MG63 (cell line): ENCODE data around the gene SYCP2. TPM values are rescaled to one million over a fixed set of nuclear protein-coding genes. Genes with fewer than 3 reads are reported as not detected.
"Not testable (repeated sequence)": the region's sequence is repeated elsewhere in the genome, so short reads cannot be mapped to it uniquely, and the experiment has no call there.

Source experiments
- DNase-seq: peaks from one replicate; pipeline ENCODE4 v3.0.0-alpha.2; 2020
- H3K27me3 ChIP-seq: fragments of 250-450 bp; sonication (Bioruptor Pico); 2 replicates; pipeline ENCODE4 v1.5.1; 2020; ENCODE audit warnings: mild to moderate bottlenecking, moderate library complexity
- H3K36me3 ChIP-seq: fragments of 250-450 bp; sonication (Bioruptor Pico); 2 replicates; pipeline ENCODE4 v1.5.1; 2020; ENCODE audit warnings: mild to moderate bottlenecking, moderate library complexity
- H3K4me3 ChIP-seq: fragments of 250-450 bp; sonication (Bioruptor Pico); 2 replicates; pipeline ENCODE4 v1.5.1; 2020; ENCODE audit warnings: mild to moderate bottlenecking, moderate library complexity
- H3K9me3 ChIP-seq: fragments of 250-450 bp; sonication (Bioruptor Pico); 2 replicates; pipeline ENCODE4 v1.5.1; 2020; ENCODE audit warnings: mild to moderate bottlenecking, moderate library complexity
- total RNA-seq: library from RNA; depleted of rRNA; stranded (reverse); fragments of >200 nt; shearing (Covaris generic); gene quantifications from 2 replicates; pipeline ENCODE4 v1.2.3, GENCODE V29; 2014; ENCODE audit warnings: low replicate concordance

SYCP2 gene
- total RNA-seq, 1 experiment from 2014 or later = 0.16 TPM

GRCh38 chr20:59880198-59880597 lies 53.2 kb downstream of the SYCP2 start:
- no peaks in the 10 kb centered on the region for H3K9me3 ChIP-seq

GRCh38 chr20:59873409-59873808 lies 60.0 kb downstream of the SYCP2 start:
- H3K9me3 ChIP-seq = no peaks in the 10 kb centered on the region
- DNase-seq = no peak
- no peaks in the 10 kb centered on the region for H3K27me3 ChIP-seq
- H3K4me3 ChIP-seq = no peak overlapping the region
- no peaks in the 10 kb centered on the region for H3K36me3 ChIP-seq

More at GRCh38 chr20:59880198-59880597, 53.2 kb downstream of the SYCP2 start:
- DNase-seq = no peak
- Histone ChIP-seq H3K36me3 (no peaks in the 10 kb centered on the region), H3K27me3 (no peaks in the 10 kb centered on the region), H3K4me3 (no peak overlapping the region)

GRCh38 chr20:59871096-59871495 lies 62.3 kb downstream of the SYCP2 start:
- Histone ChIP-seq H3K27me3 (no peaks in the 10 kb centered on the region), H3K36me3 (no peaks in the 10 kb centered on the region), H3K9me3 (no peaks in the 10 kb centered on the region), H3K4me3 (no peak overlapping the region)
- DNase-seq = no peak

DNA sequence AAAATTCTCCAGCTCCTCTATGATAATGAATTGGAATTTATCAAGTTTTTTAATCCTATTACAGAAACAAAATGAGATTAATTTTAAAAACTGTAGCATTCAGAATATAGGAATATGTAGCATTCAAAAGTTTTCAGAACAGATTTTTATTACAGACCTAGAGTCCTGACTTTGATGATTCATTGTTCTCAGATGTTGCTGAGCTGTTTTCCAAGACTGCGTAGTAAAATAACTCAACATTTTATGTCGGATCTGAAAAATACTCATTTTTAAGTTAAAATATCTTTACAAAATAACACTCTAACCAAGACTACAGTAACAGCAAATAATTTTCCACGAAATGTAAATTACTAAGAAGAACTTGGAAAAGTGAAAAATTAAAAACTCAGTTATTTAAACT lies 67.1 kb downstream of the SYCP2 start:
- DNase-seq = no peak

DNA sequence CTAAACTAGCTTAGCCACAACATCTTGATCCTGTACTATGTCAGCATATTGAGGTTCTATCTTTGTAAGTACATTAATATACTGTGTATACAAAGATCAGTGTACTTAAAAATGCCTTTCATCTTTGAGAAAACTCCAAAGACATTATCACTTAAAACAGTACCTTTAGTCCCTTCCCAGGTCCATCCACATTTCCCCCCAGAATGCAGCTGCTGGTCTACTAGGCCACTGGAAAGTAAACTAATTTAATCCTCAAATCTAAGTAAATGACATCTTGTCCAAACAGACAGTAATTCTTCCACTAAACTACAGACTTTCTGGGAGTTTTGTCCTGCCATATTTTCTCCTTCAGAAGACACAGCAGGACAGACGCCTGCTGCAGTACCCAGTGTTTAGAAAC lies 68.7 kb downstream of the SYCP2 start:
- Histone ChIP-seq H3K4me3 (no peak overlapping the region), H3K27me3 (no peaks in the 10 kb centered on the region), H3K9me3 (no peaks in the 10 kb centered on the region), H3K36me3 (no peaks in the 10 kb centered on the region)
- no peak for DNase-seq

More for the DNA sequence above, 67.1 kb downstream of the SYCP2 start:
- Histone ChIP-seq H3K36me3 (no peaks in the 10 kb centered on the region), H3K9me3 (no peaks in the 10 kb centered on the region), H3K27me3 (no peaks in the 10 kb centered on the region), H3K4me3 (no peak overlapping the region)

DNA sequence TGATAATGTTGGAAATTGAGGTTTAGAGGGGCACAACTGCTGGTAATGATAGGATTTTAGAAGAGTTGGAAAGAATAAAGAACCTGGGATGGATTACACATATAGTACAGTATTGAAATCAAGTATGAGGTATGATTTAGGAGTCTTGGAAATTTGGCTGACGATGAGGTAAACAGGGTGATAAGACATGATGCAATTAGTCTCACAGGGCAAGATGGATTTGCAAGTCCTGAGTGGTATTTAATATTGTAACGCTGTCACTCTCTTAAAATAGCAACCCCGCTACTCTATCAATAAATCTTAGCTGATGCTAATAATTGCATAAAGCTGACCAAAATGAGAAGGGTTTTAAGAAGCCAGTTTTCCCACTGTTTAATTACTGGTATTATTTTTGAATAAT lies 70.4 kb downstream of the SYCP2 start:
- H3K36me3 ChIP-seq = no peaks in the 10 kb centered on the region
- no peak overlapping the region for H3K4me3 ChIP-seq
- H3K9me3 ChIP-seq = no peaks in the 10 kb centered on the region; the same call in 1 of the 2 replicates
- no peaks in the 10 kb centered on the region for H3K27me3 ChIP-seq
- DNase-seq = no peak

DNA sequence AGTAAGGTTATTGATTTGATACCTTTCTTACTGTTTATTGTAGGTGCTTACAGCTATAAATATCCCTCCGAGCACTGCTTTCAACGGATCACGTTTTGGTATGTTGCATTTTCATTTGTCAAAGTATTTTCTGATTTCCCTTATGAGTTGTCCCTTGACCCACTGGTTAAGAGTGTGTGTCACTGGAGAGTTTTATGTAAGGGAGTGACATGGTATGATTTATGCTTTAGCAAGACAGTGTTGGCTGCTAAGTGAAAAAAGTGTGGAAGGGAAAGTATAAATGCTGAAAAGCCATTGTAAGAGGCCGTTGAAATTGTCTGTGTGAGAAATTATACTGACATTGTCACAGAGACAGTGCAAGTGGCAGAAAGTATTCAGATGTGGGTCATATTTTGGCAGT lies 72.0 kb downstream of the SYCP2 start:
- Histone ChIP-seq H3K4me3 (no peak overlapping the region), H3K36me3 (no peaks in the 10 kb centered on the region), H3K9me3 (peaks cover 2% of the 10 kb centered on the region), H3K27me3 (no peaks in the 10 kb centered on the region)
- no peak for DNase-seq

DNA sequence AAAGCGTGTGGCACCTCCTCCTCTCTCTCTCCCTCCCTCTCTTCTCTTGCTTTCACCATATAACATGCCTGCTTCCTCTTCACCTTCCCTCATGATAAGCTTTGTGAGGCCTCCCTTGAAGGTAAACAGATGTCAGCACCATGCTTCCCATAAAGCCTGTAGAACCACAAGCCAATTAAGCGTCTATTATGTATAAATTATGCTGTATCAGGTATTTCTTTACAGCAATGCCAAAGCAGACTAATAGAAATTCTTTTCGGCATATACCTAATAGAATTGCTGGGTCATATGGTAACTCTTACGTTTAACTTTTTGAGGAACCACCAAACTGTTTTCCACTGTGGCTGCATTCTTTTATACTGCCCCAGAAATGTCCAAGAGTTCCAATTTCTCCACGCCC lies 75.0 kb downstream of the SYCP2 start:
- Histone ChIP-seq H3K9me3 (peaks cover 5% of the 10 kb centered on the region), H3K27me3 (no peaks in the 10 kb centered on the region), H3K36me3 (no peaks in the 10 kb centered on the region), H3K4me3 (no peak overlapping the region)
- no peak for DNase-seq

DNA sequence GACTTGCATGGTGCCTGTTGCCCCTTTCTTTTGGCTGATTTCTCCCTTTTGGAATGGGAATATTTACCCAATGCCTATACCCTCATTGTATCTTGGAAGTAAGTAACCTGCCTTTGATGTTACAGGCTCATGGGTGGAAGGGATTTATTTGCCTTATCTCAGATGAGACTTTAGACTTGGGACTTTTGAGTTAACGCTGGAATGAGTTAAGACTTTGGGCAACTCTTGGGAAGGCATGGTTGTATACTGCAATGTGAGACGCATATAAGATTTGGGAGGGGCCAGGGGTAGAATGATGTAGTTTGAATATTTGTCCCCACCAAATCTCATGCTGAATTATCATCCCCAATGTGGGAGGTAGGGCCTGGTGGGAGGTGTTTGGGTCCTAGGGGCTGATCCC lies 75.5 kb downstream of the SYCP2 start:
- no peak for DNase-seq
- Histone ChIP-seq H3K9me3 (peaks cover 5% of the 10 kb centered on the region), H3K27me3 (no peaks in the 10 kb centered on the region), H3K4me3 (no peak overlapping the region), H3K36me3 (no peaks in the 10 kb centered on the region)

GRCh38 chr20:59856941-59857340 lies 76.5 kb downstream of the SYCP2 start:
- H3K4me3 ChIP-seq, H3K27me3 ChIP-seq, H3K36me3 ChIP-seq, H3K9me3 ChIP-seq, DNase-seq: not testable (repeated sequence)

GRCh38 chr20:59856526-59856925 lies 76.9 kb downstream of the SYCP2 start:
- DNase-seq, H3K27me3 ChIP-seq, H3K4me3 ChIP-seq, H3K36me3 ChIP-seq, H3K9me3 ChIP-seq: not testable (repeated sequence)

DNA sequence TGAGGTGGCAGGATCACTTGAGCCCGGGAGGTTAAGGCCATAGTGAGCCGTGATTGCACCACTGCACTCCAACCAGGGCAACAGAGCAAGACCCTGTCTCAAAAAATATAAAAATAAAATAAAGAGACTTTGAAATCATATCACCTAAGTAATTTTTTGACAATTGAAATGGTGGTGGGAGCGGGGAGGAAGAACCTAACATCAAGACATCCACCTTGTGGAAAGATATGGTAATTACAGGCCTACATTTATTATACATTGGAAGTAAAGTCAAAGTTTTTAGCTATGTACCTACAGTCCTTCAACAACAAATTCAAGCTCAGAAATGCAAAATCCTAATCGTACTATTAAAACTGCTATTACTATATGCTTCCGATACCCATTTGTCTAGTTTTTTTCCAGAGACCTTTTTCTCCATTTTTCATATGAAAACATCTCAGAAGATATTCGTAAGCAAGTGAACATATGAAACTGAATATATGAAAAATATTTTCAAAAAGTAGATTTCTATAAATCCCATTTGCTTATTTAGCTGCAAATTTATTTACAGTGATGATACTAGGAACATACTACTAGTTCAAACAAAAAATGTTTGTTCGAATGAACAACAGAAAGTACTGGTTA lies 83.3 kb downstream of the SYCP2 start:
- H3K4me3 ChIP-seq = no peak overlapping the region
- H3K36me3 ChIP-seq = no peaks in the 10 kb centered on the region
- DNase-seq = no peak
- H3K27me3 ChIP-seq = no peaks in the 10 kb centered on the region
- H3K9me3 ChIP-seq = no peaks in the 10 kb centered on the region

DNA sequence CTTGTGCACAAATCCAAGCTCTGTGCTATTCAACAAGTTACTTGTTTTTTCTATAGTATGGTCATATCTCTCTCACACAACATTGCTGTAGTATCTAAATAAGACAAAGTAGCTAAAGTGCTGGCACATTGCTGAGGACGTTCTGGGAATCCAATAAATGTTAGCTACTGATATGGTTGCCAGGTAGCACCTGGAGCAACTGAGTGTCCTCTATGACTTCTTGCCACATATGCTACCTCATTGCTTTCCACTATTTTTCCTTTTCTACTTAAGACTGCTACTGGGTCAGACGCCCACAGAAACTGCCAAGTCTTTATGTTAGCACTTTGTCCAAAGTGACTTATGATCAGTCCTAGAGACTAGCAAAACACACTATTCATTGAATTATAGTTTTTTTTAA lies 85.3 kb downstream of the SYCP2 start:
- Histone ChIP-seq H3K4me3 (no peak overlapping the region), H3K36me3 (no peaks in the 10 kb centered on the region), H3K9me3 (no peaks in the 10 kb centered on the region), H3K27me3 (no peaks in the 10 kb centered on the region)
- DNase-seq = no peak

- no peak overlapping the region for H3K4me3 ChIP-seq
- no peaks in the 10 kb centered on the region for H3K36me3 ChIP-seq
- no peak for DNase-seq
- H3K27me3 ChIP-seq = no peaks in the 10 kb centered on the region
- H3K9me3 ChIP-seq = no peaks in the 10 kb centered on the region
Measured at GRCh38 chr20:59845472-59845871, 88.0 kb downstream of the SYCP2 start.

DNA sequence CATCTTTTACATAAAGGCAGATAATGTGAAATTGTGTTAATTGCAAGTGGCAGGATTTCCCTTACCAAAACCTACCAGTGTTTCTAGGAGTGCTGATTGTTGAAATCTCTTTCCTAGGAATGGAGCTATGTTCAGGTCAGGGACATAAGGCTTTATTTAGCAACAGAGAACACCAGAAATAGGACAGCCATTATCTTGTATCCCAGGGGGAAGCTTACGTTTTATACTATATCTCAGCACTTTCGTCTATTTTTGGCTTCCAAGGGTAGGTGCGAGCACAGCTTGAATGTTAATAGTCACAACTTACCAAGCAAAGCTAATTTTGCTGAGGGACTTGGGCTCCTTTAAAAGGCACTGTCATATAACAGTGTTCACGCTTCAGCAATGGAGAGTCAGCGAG lies 94.0 kb downstream of the SYCP2 start:
- no peaks in the 10 kb centered on the region for H3K9me3 ChIP-seq
- no peak overlapping the region for H3K4me3 ChIP-seq
- H3K27me3 ChIP-seq = no peaks in the 10 kb centered on the region
- DNase-seq = no peak
- no peaks in the 10 kb centered on the region for H3K36me3 ChIP-seq

GRCh38 chr20:59837623-59838394 lies 95.6 kb downstream of the SYCP2 start:
- no peak overlapping the region for H3K4me3 ChIP-seq
- no peak for DNase-seq
- no peaks in the 10 kb centered on the region for H3K36me3 ChIP-seq
- H3K9me3 ChIP-seq = no peaks in the 10 kb centered on the region
- H3K27me3 ChIP-seq = no peaks in the 10 kb centered on the region

GRCh38 chr20:59836767-59837166 lies 96.7 kb downstream of the SYCP2 start:
- no peak for DNase-seq
- Histone ChIP-seq H3K9me3 (no peaks in the 10 kb centered on the region), H3K4me3 (no peak overlapping the region), H3K27me3 (no peaks in the 10 kb centered on the region), H3K36me3 (no peaks in the 10 kb centered on the region)
